HepG2 (cell line): ENCODE measurements around the gene OR6X1. TPM values are rescaled to one million over a fixed set of nuclear protein-coding genes. Genes with fewer than 3 reads are reported as not detected.
A peak's percentile ranks its signal among the peaks of the same experiment; 100 is the strongest.

ENCODE experiments used
- NR1H2 ChIP-seq: sonication (generic); formaldehyde crosslinking; IDR thresholded peaks from 2 replicates; pipeline ENCODE4 v1.8.1; 2022; ENCODE audit warnings: low read depth, missing genetic modification reagents, borderline replicate concordance
- RXRA ChIP-seq: sonication (generic); formaldehyde crosslinking; IDR thresholded peaks from 2 replicates; pipeline ENCODE4 v1.5.1; 2020; ENCODE audit warnings: missing genetic modification reagents
- ZNF7 ChIP-seq: IDR thresholded peaks from 2 replicates; pipeline ENCODE4 v1.6.1; 2016; ENCODE audit warnings: missing biosample characterization, missing genetic modification reagents
- polyA plus RNA-seq, 8 experiments: library from polyadenylated mRNA; depleted of rRNA in 3 of 8; stranded (reverse) in 7 of 8; unstranded in 1 of 8; fragments of >200 nt; fragmentation: Illumina TruSeq in 4 of 8; extraction: Trizol in 4 of 8; gene quantifications; 2 replicates each; pipeline versions ENCODE4 v1.2.1 to v1.2.3, GENCODE V29; 2011 to 2016; ENCODE audit warnings: low read depth in 4 of 8, missing spikeins in 1 of 8, mixed read lengths in 1 of 8; ENCODE audit not compliant: insufficient read depth in 1 of 8
- total RNA-seq, 5 experiments: library from RNA; depleted of rRNA; stranded (reverse); fragments of >200 nt; fragmentation: Illumina TruSeq; extraction: Trizol; gene quantifications; 2 replicates each; pipeline ENCODE4 v1.2.3, GENCODE V29; 2016; ENCODE audit warnings: low read depth in 1 of 5
- TF ChIP-seq, protein P1 (sequence below), 2 experiments: fragments of 450-650 bp in 1 of 2; sonication (generic) in 1 of 2; formaldehyde crosslinking in 1 of 2; IDR thresholded peaks; 2 replicates each; pipeline versions ENCODE4 v1.6.1 to v1.8.0; 2016 to 2022; ENCODE audit warnings: antibody characterized with exemption in 1 of 2, mild to moderate bottlenecking in 1 of 2, missing genetic modification reagents in 1 of 2

OR6X1 gene
- total and polyA plus RNA-seq, 2 of the 13 experiments (the other 11 are each of a cell fraction or from before 2014, with no cell fraction given) = not detected

DNA sequence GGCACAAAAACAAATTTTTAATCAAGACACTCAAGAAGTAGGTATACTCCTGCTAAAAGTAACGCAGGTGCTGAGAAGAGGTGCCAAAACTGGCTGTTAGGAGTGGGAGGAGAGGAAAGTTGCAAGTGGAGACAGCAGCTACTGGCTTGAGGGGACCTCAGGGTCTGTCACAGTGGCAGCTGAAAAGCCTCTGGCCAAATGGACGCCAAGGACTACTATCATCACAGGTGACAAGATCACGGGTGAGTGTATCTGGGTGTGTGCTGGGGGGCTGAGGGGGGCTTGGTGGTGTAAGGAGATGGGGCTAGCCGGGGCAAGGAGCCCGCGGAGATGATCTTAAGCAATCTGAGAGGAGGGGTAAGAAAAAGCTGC, 13.5 kb downstream of the OR6X1 start (continued):
- TF ChIP-seq, protein P1, sequence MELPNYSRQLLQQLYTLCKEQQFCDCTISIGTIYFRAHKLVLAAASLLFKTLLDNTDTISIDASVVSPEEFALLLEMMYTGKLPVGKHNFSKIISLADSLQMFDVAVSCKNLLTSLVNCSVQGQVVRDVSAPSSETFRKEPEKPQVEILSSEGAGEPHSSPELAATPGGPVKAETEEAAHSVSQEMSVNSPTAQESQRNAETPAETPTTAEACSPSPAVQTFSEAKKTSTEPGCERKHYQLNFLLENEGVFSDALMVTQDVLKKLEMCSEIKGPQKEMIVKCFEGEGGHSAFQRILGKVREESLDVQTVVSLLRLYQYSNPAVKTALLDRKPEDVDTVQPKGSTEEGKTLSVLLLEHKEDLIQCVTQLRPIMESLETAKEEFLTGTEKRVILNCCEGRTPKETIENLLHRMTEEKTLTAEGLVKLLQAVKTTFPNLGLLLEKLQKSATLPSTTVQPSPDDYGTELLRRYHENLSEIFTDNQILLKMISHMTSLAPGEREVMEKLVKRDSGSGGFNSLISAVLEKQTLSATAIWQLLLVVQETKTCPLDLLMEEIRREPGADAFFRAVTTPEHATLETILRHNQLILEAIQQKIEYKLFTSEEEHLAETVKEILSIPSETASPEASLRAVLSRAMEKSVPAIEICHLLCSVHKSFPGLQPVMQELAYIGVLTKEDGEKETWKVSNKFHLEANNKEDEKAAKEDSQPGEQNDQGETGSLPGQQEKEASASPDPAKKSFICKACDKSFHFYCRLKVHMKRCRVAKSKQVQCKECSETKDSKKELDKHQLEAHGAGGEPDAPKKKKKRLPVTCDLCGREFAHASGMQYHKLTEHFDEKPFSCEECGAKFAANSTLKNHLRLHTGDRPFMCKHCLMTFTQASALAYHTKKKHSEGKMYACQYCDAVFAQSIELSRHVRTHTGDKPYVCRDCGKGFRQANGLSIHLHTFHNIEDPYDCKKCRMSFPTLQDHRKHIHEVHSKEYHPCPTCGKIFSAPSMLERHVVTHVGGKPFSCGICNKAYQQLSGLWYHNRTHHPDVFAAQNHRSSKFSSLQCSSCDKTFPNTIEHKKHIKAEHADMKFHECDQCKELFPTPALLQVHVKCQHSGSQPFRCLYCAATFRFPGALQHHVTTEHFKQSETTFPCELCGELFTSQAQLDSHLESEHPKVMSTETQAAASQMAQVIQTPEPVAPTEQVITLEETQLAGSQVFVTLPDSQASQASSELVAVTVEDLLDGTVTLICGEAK (IDR thresholded peaks at IDR 0.05) = no peak
- TF ChIP-seq, protein P1 (CRISPR knock-in tag; IDR thresholded peaks at IDR 0.05) = 0 out of 2 replicates have a peak, but pooled peaks have one; percentile 6
- TF ChIP-seq RXRA (CRISPR knock-in tag) (no peak), NR1H2 (CRISPR knock-in tag) (no peak), ZNF7 (CRISPR knock-in tag) (peak; percentile 51; the same call in 1 of the 2 replicates)
